Measurements from ENCODE around the gene CYBC1. TPM values are rescaled to one million over a fixed set of nuclear protein-coding genes. Genes with fewer than 3 reads are reported as not detected.

The CYBC1 gene
- total and polyA plus RNA-seq, 2 of the 8 experiments (the other 6 are each of a cell fraction or from before 2014, with no cell fraction given) = 74.6 to 81.4 TPM

DNA sequence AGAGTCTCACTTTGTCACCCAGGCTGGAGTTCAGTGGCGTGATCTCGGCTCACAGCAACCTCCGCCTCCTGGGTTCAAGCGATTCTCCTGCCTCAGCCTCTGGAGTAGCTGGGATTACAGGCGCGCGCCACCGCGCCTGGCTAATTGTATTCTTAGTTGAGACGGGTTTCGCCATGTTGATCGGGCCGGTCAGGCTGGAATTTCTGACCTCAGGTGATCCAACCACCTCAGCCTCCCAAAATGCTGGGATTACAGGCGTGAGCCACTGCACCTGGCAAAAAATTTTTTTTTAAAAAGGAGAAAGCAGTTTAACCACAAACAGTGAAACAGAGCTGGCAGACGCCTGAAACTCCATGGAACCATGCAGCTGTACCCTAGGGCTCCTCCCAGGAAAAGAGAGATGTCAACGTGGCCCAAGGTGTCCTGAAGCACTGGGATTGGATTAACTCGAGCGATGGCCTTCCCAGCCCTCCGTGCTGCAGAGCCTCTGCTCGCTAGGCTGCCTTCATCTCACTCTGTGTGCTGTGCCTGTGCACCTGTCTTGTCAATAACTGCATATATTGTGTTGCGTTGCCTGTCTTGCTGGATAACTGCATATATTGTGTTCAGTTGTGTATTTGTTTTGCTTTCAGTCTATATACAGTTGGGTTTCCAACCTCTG is 39.4 kb upstream of the CYBC1 start (continued):
- TF ChIP-seq BCL11A (IDR thresholded peaks at IDR 0.05; ENCODE audit: low read depth in 2 of 2, low read length in 2 of 2) = no peak
- no peak for TF ChIP-seq TAF7 (optimal IDR thresholded peaks at IDR 0.05; ENCODE audit: borderline replicate concordance, low read depth, low read length)
- no peak for TF ChIP-seq KDM5A (IDR thresholded peaks at IDR 0.05; ENCODE audit: low read length)
- no peak for TF ChIP-seq TCF12 (IDR thresholded peaks at IDR 0.05; ENCODE audit: low read depth, low read length)

Data from H1 (cell line).